Activated CD4-positive, alpha-beta T cell treated with anti-CD3 and anti-CD28 coated beads for 1 hour (primary cell): ENCODE measurements around the gene ENPP7.

ENCODE experiments used
- DNase-seq: peaks from one replicate; pipeline ENCODE4 v3.0.0-alpha.2; 2020

The ENPP7 gene, protein sequence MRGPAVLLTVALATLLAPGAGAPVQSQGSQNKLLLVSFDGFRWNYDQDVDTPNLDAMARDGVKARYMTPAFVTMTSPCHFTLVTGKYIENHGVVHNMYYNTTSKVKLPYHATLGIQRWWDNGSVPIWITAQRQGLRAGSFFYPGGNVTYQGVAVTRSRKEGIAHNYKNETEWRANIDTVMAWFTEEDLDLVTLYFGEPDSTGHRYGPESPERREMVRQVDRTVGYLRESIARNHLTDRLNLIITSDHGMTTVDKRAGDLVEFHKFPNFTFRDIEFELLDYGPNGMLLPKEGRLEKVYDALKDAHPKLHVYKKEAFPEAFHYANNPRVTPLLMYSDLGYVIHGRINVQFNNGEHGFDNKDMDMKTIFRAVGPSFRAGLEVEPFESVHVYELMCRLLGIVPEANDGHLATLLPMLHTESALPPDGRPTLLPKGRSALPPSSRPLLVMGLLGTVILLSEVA

DNA sequence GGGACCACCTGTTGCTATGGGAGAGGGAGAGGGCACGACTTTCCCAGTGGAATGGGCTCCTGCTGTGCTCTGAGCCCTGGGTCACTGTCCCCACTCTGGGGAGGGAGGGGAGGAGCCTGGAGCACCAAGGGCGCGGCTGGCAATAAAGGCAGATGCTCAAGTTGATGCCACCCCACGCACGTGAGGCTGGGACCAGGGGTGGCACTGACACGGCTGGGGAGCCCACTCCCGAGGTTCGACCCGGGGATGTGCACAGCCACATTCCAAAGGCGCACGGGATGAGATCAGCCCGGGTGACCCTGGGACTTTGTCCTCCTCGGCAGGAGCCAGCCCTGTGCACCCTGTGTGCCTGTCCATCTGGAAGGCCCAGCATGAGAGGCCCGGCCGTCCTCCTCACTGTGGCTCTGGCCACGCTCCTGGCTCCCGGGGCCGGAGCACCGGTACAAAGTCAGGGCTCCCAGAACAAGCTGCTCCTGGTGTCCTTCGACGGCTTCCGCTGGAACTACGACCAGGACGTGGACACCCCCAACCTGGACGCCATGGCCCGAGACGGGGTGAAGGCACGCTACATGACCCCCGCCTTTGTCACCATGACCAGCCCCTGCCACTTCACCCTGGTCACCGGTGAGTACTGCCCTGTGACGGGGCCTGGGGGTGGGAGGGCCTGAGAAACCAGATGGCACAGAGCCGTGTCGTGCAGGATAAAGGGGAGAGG is at the start of gene ENPP7:
Gene ENPP7, plus strand, starts transcription at position 175 of the 715 bp plus-strand sequence. Its CDS starts 197 bp downstream, at position 372.
- no peak for DNase-seq

DNA sequence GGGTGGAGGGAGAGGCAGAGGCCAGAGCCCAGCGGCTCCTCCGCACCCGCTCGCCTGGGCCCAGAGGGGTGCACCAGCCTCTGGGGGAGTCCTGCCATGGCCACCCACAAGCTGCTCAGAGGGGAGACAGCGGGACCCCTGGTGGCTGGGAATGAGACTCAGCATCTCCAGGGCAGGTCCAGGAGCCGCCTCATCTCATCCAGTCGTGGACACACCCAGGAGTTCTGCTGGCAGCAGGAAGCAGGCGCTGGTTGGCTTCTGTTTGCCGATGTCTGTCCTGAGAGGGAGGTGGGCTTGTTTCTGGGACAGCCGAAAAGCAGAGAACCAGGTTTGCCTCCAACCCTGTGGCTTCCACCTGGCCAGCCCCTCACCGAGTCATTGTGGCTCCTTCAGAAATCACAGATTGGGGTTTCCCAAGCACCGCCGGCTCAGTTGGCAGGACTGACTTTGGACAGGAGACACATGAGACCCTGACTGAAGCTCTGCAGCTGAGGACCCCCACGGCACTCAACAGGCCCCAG is 49.6 kb upstream of the ENPP7 start:
- no peak for DNase-seq

DNA sequence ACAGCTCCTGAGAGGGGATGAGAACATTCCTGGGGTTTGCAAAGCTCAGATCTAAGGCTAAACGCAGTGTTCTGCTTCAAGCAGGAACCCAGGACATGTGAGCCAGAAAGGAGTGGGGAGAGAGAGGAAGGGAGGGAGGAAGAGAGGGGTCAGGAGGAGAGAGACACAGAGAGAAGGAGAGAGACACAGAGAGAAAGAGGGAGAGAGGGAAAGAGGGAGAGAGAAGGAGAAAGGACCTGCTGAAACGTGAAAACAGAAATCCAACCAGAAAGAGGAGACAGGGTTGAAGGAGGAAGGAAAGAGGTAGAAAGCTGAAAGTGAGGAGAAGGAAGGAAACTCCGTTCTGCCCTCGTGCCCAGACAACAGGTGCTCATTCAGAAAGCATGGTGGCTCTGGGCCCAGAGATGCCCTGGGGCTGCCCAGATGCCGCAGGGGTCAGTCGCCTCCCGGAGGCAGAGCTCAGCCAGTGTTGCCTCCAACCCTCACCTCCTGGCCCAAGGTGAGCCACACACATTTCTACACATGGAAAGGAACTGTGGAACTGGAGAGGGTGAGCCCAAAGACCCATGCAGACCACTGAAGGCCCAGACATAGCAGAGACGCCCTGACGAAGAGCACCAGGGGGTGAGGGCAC is 49.0 kb upstream of the ENPP7 start:
- DNase-seq, result no peak

DNA sequence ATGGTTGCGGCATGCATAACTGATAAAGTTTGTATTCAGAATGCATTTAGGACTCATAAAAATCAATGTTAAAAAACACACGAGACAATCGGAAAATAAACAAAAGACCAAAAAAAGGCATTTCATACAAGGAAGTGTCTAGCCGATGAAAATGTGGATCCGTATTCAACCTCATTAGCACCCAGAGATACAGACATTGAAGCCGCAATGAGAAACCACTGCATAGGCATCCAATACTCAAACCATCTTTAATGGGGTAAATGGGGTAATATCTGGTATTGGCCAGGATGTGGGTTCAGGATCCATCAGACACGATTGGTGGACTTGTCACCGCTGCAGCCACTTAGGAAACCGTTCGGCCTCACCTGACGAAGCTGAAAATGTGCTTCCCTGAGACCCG is 47.4 kb upstream of the ENPP7 start:
- no peak for DNase-seq

DNA sequence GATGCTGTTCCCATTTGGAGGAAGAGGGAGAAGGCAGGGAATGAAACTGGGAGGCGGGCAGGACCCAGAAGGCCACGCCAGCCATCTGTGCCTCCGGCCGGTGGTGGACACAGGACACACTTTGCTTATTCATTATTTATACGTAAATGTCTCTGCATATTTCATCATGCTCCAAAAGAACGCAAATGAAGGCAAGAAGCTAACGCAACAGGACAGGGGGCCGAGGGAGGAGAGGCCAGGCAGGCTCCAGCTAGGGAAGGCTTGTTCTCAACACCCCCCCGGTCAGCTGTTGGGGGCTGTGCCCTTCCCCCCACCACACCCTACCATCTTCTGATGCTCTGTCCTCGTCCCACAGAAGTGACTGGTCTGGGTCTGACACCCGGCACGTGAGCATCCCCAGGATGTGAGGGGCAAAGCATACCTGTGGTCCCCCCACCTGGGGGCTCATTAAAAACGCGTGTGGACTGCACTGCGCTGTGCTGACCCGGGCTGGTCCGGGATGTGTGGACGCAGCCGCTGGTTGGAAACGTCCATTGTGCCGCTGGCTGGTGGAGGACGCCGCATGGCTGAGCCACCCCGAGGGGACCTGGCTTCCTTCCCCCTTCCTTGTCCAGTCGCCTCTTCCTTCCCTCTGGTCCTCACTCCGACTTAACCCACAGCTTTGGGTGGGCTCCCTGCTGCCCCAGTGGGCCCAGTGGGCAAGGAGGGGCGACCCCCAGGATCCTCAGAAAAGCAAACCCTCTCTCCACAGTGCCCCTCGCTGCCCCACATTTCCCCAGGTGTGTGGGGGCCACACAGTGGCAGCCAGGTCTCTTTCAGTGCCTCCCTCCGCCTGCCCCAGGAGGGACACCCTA is 46.4 kb upstream of the ENPP7 start:
- DNase-seq, result no peak

DNA sequence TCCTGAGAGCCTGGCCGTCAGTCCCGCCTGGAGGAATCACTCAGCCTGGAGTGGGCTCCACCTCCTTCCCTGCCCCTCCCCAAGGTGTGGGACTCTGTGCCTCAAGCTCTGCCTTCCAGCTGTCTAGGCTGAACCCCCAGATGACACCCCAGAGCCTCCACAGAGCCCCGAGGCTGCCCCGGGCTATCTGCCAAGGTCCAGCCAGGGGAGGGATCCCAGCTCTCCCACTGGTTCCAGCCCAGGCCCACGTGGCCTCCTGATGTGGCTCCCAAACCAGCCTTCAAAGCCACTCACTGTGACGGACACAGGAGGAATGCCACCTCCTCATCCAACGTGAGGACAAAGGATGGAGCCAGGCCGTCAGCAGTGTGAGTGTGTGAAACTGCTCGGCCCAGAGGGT is 45.6 kb upstream of the ENPP7 start:
- no peak for DNase-seq

DNA sequence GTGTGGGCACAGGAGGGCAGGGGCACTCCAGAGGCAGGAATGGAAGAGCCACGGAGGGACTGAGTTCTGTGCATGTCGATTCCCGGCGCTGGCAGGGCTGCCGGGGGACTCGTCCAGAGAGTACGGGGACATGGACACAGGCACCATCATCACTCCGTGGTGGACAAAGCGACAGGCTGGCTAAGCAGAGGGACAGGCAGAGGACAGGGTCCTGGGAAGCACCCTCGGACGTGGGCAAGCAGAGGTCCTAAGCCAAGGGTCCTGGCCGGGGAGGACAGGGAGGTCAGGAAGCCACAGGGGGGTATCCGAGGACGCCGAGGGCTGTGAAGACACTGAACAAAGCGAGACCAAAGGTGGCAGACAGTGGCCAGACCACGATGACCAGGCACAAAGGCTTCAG is 44.3 kb upstream of the ENPP7 start:
- DNase-seq, result no peak

DNA sequence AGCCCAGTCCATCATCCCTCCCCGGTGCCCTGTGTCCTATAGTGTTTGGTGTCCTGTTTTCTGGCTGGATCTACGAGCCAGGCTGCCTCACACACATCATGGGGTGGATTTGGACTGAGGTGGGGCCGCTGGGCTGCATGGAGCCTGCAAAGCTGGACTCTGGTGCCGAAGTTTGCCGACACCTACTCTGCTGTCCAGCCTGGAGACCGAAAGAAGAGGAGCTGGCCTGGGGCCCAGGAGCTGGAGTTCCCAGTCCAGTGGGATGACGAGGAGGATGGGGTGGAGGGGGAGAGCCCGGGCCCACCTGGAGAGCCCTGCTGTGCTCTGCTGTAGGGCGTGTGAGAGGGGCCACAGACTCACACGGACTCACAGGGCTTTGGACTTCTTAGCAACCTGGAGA is 40.3 kb upstream of the ENPP7 start:
- DNase-seq, result no peak

DNA sequence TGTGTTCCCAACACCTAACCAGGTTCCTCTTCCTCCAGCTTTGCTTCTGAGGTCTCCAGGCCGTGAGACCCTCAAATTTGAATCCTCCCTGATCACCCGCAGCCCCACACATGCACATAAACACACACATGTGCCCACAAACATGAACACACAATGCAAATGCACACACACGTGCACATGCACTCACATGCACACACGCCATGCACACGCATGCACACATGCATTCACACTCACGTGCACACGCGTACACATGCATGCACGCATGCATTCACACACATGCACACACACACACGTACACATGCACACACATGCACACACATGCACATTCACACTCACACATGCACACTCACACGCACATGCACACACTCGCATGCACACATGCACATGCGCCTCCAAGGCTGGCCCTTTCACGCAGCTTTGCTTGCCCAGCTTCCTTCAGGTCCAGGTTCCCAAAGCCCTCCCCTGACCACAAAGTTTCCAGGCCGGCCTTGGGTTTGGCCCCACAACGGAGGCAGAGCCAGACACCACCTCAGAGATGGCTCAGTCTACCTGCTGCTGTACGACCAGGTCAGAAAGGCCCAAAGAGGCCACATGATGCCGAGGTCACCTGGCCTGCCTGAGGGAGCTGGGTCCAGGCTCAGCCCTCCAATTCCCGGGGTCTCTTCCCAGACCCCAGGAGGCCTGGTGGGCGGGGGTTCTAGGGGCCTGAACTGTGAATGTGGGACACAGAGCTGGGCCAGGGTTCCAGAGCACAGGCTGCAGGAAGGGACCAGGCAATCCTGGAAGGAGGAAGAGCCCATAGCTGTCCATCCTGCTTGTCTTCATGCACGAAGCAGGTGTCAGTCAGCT is 39.5 kb upstream of the ENPP7 start:
- no peak for DNase-seq

DNA sequence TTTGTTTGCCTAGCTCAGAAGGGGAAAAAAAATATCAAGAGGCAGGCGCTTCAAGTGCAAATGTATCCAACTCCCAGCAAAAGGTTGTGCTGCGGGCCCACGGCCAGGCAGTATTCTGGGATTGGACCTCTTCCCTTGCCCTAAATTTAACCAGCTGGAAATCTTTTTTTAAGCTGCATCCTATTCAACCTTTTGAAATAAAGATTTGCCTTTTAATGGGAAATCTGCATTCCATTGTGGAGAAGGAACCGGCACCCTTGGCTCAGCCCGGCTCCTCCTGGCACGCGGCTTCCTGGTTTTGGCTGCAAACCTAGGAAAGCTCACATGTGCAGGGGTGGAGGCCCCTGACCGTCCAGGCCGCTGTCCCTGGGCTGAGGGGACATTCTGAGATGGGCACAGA is 38.8 kb upstream of the ENPP7 start:
- DNase-seq, result no peak

DNA sequence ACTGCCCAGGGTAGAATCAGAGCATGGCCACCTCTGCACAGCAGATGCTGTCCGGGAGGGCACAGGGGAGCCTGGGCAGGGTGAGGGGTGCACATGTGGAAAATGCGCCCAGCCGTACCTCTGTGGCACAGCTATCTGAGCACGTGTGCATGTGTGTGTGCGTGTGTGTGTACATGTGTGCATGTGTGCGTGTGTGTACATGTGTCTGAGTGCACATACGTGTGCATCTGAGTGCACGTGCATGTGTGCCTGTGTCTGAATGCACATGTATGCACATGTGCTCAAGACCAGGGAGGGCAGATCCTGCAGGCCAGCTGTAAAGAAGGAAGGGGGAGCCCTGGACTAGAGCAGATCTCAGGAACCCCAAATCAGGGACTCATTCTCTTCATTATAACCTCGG is 37.3 kb upstream of the ENPP7 start:
- DNase-seq, result no peak

DNA sequence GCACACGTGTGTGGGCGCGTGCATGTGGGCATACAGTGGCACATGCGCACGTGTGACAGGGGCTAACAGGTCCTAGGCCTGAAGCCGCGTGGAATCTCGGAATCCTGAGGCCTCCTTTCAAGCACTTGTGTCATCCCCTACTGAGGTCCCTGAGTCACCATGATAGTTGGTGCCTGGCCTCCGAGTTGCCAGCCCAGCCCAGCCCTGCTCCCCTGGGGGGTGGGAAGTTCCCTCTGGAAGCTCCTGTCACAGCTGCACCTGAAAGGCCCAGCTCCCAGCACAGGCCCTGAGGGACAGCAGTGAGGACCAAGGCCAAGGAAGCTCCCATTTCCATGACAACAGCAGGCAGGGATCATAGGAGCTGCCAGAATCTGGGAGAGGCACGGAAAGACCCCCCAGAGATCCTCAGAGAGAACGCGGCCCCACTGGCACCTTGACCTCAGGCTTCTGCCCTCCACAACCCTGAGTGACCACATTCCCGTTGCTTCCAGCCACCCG is 35.4 kb upstream of the ENPP7 start:
- no peak for DNase-seq

DNA sequence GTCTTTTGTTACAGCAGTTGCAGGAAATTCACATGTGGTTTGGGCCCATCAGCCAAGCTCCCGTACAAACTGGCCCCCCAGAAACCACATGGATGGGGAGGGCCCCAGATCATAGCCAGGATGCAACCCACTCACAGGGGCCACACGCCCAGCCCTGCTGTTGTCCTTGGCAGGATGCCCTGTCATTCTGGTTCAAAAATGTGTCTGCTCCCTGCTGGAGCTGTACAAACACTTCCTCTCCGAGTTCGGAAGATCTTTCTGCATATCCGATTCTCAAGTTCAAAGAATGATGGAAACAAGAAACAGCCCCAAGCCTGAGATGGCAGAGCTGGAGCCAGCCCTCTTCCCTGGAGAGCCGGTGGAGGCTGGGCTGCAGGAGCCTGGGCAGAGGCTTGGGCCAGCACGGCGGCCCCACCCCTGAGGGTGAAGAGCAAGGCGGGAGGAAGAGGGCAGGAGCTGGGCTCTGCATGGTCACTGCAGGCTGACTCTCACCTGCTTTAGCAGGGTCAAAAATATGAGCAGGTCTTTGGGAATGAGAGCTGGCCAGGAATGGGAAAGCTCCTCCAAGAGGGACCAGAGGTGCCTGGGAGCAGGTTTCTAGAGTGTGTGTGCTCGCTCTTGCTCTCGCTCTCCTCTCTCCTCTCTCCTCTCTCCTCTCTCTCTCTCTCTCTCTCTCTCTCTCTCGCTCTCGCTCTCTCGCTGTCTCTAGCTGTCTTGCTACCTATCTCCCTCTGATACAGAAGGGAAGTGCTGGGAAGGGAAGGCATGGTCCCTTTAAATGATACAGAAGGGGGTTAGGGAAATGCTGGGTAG is 34.7 kb upstream of the ENPP7 start:
- no peak for DNase-seq

DNA sequence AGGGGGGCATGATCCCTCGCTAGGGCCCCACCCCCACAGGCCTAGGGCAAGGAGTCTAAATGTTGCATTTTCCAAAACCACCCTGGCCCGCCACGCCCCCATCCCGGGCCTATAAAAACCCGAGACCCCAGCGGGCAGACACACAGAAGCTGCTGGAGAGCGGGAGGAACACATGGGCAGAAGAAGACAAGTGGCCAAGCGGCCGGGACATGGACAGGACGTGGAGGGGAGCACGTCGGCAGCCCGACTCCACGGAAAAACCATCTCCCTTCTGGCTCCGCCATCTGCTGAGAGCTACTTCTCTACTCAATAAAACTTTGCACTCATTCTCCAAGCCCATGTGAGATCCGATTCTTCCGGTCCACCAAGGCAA is 34.1 kb upstream of the ENPP7 start:
- no peak for DNase-seq

DNA sequence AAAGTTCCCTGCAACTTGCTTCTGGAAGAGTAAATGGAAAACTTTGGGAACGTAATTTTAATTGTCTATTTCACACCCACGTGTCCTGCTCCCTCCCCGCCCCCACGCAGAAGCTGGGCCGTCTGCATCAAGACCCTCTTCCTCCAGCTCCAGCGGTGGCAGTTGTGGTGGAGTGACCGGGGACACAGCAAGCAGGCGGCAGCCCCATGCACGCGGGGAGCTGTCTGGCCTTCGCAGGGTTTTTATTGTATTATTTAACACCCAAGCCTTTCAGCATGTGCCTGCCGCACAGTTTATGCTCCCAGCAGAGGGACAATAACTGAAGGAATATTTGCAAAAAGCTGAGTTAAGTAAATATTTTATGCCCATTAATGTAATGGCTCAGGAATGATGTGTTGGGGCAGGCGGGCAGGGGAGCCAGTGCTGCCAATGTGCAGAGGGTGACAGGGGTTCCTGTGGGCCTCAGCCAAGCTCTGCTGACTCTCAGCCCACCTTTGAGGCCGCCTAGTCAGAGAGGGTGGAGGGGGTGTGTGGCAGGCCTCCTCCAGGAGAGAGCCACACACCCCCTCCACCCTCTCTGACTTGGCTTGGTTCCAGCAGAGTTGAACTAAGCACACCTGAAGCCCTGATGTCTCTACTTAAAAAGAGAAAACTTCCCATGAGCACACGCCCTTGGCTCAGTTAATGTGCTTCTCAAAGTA is 32.4 kb upstream of the ENPP7 start:
- DNase-seq, result no peak

DNA sequence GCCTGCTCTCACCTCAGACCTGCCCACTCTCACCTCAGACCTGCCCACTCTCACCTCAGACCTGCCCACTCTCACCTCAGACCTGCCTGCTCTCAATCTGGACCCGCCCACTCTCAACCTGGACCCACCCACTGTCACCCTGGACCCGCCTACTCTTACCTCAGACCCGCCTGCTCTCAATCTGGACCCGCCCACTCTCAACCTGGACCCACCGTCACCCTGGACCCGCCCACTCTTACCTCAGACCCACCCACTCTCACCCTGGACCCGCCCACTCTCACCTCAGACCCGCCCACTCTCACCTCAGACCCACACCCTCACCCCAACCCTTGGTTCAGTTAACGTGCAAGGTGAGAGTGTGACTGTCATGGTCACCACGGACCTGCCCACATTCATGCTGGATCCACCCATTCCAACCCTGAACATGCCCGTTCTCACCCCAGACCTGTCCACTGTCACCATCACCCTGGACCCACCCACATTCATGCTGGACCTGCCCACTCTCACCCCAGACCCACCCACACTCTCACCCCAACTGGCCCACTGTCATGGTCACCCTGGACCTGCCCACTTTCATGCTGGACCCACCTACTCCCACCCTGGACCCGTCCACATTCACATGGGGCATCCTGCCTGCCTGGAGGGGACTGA is 31.2 kb upstream of the ENPP7 start:
- DNase-seq, result no peak

DNA sequence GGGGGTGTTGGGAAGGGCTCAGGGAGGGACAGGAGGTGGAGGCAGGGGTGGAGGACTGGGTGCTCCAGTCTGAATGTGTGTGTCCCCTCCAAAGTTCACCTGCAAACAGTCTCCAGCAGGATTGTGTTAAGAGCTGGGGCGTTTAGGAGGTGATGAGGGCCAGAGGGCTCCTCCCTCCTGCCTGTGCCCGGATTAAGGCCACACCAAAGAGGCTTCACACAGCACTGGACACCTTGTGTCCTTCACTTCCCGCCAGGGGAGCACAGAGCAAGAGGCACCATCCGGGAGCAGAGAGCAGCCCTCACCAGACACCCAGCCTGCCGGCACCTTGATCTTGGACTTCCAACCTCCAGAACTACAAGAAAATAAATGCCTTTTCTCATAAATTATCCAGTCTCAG is 30.2 kb upstream of the ENPP7 start:
- no peak for DNase-seq

DNA sequence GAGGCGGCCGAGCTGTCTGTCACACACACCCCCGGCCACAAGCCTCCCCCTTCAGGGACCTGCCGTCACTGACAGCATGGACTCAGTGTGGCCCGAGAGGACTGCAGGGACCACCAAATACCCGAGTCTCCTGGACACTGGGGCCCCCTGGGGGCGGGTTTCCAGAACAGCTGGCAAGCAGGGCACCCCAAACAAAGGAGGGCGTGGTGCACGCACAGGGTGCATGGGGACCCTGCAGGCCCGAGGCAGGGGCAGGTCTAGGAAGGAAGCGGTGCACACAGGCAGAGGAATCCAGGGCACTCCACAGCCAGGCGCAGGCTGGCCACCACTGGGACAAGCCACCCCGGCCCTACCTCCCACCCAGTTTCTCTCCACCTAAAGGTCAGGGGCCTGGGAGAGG is 28.7 kb upstream of the ENPP7 start:
- no peak for DNase-seq

DNA sequence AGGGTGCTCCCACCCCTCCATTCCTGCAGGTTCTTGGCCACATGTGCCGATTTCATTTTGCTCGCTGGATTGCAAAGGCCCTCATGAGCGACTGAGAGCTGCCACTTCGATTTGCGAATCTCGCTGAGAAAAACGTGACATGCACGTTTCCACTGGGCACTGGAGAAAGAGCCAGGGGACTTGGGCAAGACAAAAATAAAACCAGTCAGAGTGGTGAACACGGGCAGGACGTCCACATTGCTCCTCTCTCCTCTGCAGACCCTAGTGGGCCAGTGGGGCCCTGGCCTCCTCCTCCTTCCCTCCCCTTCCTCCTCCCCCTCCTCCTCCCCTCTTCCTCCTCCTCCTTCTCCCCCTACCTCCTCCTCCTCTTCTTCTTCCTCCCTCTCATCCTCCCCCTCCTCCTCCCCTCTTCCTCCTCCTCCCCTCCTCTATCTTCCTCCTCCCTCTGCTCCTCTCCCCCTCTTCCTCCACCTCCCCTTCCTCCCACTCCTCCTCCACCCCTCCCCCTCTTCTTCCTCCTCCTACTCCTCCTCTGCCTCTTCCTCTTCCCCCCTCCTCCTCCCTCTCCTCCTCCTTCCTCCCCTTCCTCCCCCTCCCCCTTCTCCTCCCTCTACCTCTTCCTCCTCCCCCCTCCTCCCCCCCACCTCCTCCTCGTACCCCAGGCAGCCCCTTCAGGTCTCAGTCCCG is 28.1 kb upstream of the ENPP7 start:
- no peak for DNase-seq
